ENCODE data around the gene STPG2. TPM values are rescaled to one million over a fixed set of nuclear protein-coding genes. Genes with fewer than 3 reads are reported as not detected.

Gene STPG2
- total RNA-seq, 1 donor: under 0.01 TPM

DNA sequence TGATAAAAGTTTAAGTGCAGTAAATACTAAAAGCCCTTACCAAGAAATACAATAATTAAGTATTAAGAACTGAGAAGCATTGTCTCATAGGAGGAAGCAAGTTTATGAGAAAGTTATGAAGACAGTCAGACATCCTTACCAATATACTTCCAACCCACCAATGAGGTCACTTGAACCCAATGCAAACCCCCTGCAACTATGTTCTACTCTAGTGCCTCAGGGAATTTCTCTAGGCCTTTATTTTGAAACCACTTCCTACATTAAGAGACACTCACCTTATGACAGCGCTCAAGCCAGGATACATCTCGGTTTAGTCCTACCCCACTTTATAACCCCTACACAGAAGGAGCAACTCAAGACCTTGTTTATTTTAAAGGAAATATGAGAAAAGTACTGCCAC lies 61.3 kb downstream of the STPG2 start:
- no peaks in the 10 kb centered on the region for H3K4me1 ChIP-seq (ENCODE audit: insufficient read depth, low read length)
- H2AFZ ChIP-seq (ENCODE audit: low read length): no peak overlapping the region
- H3K27ac ChIP-seq (ENCODE audit: low read depth, low read length): no peak overlapping the region
- H3K4me2 ChIP-seq (ENCODE audit: insufficient read depth, low read length): no peak overlapping the region
- no peaks in the 10 kb centered on the region for H3K79me2 ChIP-seq (ENCODE audit: insufficient read depth, low read length)
- H3K9me3 ChIP-seq (ENCODE audit: low read depth, low read length): no peaks in the 10 kb centered on the region
- TF ChIP-seq, protein P1, sequence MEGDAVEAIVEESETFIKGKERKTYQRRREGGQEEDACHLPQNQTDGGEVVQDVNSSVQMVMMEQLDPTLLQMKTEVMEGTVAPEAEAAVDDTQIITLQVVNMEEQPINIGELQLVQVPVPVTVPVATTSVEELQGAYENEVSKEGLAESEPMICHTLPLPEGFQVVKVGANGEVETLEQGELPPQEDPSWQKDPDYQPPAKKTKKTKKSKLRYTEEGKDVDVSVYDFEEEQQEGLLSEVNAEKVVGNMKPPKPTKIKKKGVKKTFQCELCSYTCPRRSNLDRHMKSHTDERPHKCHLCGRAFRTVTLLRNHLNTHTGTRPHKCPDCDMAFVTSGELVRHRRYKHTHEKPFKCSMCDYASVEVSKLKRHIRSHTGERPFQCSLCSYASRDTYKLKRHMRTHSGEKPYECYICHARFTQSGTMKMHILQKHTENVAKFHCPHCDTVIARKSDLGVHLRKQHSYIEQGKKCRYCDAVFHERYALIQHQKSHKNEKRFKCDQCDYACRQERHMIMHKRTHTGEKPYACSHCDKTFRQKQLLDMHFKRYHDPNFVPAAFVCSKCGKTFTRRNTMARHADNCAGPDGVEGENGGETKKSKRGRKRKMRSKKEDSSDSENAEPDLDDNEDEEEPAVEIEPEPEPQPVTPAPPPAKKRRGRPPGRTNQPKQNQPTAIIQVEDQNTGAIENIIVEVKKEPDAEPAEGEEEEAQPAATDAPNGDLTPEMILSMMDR (IDR thresholded peaks at IDR 0.05; ENCODE audit: extremely low read depth, low read depth, low read length): no peak
- H3K36me3 ChIP-seq (ENCODE audit: insufficient read depth, low read length): no peaks in the 10 kb centered on the region
- no peaks in the 10 kb centered on the region for H4K20me1 ChIP-seq (ENCODE audit: insufficient read depth, low read length)
- no peak for DNase-seq (ENCODE audit: insufficient read length, low spot score, missing footprints)
- no peak overlapping the region for H3K4me3 ChIP-seq (ENCODE audit: insufficient read depth, low read length)
- no peaks in the 10 kb centered on the region for H3K27me3 ChIP-seq (ENCODE audit: insufficient read depth, low read length)

DNA sequence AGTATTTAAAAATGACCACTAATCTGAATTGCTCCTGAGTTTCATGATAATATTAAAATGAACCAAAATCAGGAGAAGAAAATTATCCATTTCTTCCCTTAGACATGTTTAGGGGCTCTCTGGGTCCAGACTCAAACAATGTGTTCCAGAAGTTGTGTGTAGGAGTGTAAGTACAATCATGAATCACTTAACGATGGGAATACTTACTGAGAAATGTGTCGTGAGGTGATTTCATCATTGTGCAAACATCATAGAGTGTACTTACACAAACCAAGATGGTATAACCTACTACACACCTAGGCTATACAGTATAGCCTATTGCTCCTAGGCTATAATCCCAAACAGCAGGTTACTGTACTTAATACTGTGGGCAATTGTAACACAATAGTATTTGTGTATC lies 74.8 kb downstream of the STPG2 start:
- H3K4me1 ChIP-seq (ENCODE audit: insufficient read depth, low read length): no peaks in the 10 kb centered on the region
- H3K27ac ChIP-seq (ENCODE audit: low read depth, low read length): no peak overlapping the region
- H3K4me3 ChIP-seq (ENCODE audit: insufficient read depth, low read length): no peak overlapping the region
- no peaks in the 10 kb centered on the region for H3K36me3 ChIP-seq (ENCODE audit: insufficient read depth, low read length)
- TF ChIP-seq, protein P1 (IDR thresholded peaks at IDR 0.05; ENCODE audit: extremely low read depth, low read depth, low read length): no peak
- no peaks in the 10 kb centered on the region for H3K79me2 ChIP-seq (ENCODE audit: insufficient read depth, low read length)
- H3K9me3 ChIP-seq (ENCODE audit: low read depth, low read length): no peaks in the 10 kb centered on the region
- H3K27me3 ChIP-seq (ENCODE audit: insufficient read depth, low read length): no peaks in the 10 kb centered on the region
- no peak overlapping the region for H3K4me2 ChIP-seq (ENCODE audit: insufficient read depth, low read length)
- H4K20me1 ChIP-seq (ENCODE audit: insufficient read depth, low read length): no peaks in the 10 kb centered on the region
- no peak overlapping the region for H2AFZ ChIP-seq (ENCODE audit: low read length)
- DNase-seq (ENCODE audit: insufficient read length, low spot score, missing footprints): no peak

DNA sequence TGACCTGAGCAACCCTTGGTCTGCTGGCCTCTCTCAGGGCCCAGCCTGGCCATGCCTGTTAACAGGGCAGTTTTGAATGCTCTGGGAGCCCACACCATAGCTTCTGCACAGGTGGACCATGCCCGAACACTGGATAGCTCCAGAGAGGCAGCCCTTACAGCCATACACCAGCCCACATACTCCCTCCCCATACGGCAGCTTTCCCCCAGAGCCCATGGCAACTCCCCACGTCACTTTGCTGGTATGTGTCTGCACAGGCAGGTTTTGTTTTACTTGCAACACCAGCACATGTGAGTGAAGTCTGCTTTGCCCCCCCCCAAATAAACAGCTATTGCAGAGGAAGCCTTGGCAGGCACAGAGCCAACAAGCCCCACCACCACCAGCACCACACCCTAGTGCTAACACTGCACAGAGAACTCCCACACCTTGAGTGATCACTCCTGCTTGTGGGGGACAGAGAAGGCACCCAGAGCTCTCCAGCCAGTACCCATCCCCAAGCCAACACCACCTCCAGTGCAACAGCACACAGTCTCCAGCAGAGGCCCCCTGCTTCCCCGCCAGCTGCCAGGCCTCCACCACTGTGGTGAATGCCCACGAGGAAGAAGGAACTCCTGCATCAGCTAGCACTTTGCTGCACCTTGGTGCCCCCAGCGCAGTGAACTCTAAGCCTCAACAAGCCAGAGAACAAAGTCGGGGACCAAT lies 87.3 kb downstream of the STPG2 start:
- H3K27ac ChIP-seq (ENCODE audit: low read depth, low read length): no peak overlapping the region
- TF ChIP-seq, protein P1 (IDR thresholded peaks at IDR 0.05; ENCODE audit: extremely low read depth, low read depth, low read length): no peak
- no peak overlapping the region for H3K4me3 ChIP-seq (ENCODE audit: insufficient read depth, low read length)
- H3K4me2 ChIP-seq (ENCODE audit: insufficient read depth, low read length): no peak overlapping the region
- H4K20me1 ChIP-seq (ENCODE audit: insufficient read depth, low read length): no peaks in the 10 kb centered on the region
- no peaks in the 10 kb centered on the region for H3K36me3 ChIP-seq (ENCODE audit: insufficient read depth, low read length)
- DNase-seq (ENCODE audit: insufficient read length, low spot score, missing footprints): peak; percentile 6
- H2AFZ ChIP-seq (ENCODE audit: low read length): no peak overlapping the region
- H3K27me3 ChIP-seq (ENCODE audit: insufficient read depth, low read length): no peaks in the 10 kb centered on the region
- no peaks in the 10 kb centered on the region for H3K4me1 ChIP-seq (ENCODE audit: insufficient read depth, low read length)
- H3K9me3 ChIP-seq (ENCODE audit: low read depth, low read length): no peaks in the 10 kb centered on the region
- no peaks in the 10 kb centered on the region for H3K79me2 ChIP-seq (ENCODE audit: insufficient read depth, low read length)

DNA sequence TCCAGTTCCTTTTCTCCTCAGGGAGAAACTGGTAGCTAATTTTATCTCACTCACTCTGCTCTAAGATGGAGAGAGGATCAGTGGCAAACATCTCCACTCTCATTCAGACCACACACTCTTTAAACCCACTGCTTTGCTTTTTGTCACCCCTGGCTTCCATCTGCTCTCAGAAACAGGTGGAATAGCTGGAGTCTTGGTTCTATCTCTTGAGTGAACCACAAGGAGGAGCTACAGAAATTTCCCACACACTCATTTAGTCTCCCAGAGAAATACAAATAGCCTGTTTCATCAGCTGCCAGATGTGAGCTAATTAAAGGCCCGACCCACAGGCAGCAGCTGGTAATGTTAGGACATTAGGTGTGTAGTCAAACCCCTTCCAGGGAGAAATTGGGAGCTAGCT lies 96.6 kb downstream of the STPG2 start:
- H3K36me3 ChIP-seq (ENCODE audit: insufficient read depth, low read length): no peaks in the 10 kb centered on the region
- H2AFZ ChIP-seq (ENCODE audit: low read length): no peak overlapping the region
- TF ChIP-seq, protein P1 (IDR thresholded peaks at IDR 0.05; ENCODE audit: extremely low read depth, low read depth, low read length): no peak
- no peaks in the 10 kb centered on the region for H3K79me2 ChIP-seq (ENCODE audit: insufficient read depth, low read length)
- no peaks in the 10 kb centered on the region for H3K27me3 ChIP-seq (ENCODE audit: insufficient read depth, low read length)
- no peak overlapping the region for H3K27ac ChIP-seq (ENCODE audit: low read depth, low read length)
- H3K4me1 ChIP-seq (ENCODE audit: insufficient read depth, low read length): no peaks in the 10 kb centered on the region
- no peaks in the 10 kb centered on the region for H3K9me3 ChIP-seq (ENCODE audit: low read depth, low read length)
- DNase-seq (ENCODE audit: insufficient read length, low spot score, missing footprints): no peak
- H4K20me1 ChIP-seq (ENCODE audit: insufficient read depth, low read length): no peaks in the 10 kb centered on the region
- no peak overlapping the region for H3K4me3 ChIP-seq (ENCODE audit: insufficient read depth, low read length)
- H3K4me2 ChIP-seq (ENCODE audit: insufficient read depth, low read length): no peak overlapping the region

All from osteoblast (primary cell).